NCI-H345 (cell line): ENCODE data around the gene ABHD13.
"Not testable (repeated sequence)": the region's sequence is repeated elsewhere in the genome, so short reads cannot be mapped to it uniquely, and the experiment has no call there.

Experiments
- DNase-seq: peaks from one replicate; lab custom pipeline; 2025; lab: John Stamatoyannopoulos, UW

Gene ABHD13

DNA sequence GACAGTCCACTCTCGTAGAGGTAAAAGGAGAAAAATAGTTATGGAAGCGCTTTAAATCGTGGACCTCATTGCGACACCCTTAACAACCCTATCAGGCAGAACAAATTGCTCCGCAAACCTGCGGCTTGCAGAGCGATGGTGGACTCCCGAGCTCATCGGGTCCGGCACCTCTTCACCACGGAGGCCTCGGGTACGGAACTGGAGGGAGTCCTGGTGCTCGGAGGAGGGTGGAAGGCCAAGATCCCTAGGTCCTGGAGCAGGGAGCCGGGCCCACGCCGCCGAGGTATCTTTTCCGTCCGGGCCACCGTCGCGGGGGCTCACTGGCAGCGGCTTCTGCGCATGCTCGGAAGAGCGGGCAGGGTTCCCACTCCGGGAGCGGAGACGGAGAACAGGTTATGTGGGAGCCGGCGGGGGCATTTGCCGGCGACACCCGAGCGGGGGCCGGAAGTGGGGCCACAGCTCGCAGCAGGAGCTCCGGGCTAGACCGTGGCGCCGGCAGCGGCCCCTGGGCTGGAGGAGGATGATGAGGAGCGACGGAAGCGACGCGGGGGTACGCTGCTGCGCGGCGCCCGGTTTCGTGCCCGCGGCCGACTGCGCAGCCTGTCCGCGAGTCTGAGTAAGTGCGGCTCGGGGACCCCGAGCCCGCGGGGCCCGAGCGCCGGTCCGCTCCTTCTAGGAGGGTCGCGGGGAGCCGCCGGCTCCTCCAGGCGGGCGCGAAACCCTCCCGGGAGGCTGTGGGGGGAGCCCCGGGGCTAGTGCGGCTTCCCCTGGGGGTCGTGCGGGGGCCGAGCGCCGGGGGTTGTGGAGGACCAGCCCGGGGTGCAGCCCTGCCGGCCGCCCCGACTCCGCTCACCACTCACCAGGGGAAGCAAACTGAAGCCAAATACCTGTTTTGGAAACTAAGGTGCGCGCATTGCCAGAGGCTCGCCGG lies at the start of gene ABHD13:
ABHD13 (plus strand) TSS at position 349 of the 931 bp plus-strand sequence. CDS start 10,827 bp downstream, outside the sequence.
- DNase-seq, result peak; percentile 95

DNA sequence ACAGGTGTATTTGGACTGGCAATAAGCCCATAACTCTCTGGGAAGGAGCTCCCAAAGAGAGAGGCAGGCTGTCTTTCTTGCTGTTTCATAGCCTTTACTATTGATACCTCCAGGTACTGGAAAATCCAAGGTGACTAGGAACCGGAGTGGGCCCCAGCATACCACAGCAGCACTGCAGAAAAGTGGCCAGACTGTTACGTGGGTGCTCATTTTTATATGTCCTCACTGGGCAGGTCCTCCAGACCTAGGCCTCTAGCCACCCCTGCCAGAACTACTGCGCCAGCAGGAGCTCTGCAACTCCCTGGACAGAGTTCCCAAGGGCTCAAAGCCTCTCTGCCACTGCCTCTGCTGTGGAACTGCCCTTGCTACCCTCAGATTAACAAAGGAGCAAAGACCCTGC lies 49.3 kb upstream of the ABHD13 start:
- no peak for DNase-seq

DNA sequence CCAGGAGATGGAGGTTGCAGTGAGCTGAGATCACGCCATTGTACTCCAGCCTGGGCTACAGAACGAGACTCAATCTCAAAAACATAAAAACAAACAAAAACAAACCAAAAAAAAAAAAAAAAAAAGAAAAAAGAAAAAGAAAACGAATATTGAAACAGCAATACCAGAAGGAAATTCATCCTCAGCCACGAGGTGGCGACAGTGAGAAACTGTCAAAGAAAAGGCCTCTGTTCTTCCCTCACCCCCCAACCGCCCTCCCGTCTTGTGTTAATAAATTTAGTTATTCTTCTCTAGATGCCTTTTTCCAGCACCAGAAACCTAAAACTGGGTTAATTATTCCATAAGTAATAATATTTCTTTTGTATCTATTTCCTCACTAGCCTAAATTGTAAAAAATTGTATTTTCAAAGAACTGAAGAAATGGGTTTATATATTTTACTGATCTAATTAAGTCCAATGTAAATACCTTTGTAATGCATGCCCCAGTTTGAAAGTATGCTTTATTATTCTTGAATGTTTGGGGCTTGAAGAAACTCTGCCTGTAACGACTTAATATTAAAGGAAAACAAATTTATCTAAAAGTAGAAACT lies 41.4 kb upstream of the ABHD13 start:
- DNase-seq, result no peak

DNA sequence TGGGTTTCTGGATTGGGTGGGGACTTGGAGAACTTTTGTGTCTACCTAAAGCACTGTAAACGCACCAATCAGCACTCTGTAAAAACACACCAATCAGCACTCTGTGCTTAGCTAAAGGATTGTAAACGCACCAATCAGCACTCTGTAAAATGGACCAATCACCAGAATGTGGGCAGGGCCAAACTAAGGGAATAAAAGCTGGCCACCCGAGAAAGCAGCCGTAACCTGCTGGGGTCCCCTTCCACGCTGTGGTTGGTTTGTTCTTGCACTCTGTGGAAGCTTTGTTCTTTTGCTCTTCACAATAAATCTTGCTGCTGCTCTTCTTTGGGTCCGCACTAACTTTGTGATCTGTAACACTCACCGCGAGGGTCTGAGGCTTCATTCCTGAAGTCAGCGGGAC lies 40.1 kb upstream of the ABHD13 start:
- no peak for DNase-seq

DNA sequence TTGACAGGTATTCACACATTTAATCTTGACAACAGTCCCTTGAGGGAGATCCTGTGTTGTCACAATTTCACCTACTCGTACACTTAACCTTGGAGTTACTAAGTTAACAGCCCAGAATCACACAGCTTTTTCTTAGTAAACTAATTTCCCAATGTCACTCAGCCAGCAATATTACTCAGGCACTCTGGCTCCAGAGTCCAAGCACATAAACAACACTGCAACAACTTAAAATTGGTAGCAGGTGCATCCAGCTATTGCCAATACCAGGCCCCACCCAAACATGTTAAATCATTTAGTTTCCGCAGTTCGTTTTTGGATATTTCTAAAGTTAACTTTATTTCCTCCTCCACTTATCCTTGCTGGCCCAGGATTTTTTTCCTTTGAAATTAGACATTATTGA lies 35.5 kb upstream of the ABHD13 start:
- no peak for DNase-seq

DNA sequence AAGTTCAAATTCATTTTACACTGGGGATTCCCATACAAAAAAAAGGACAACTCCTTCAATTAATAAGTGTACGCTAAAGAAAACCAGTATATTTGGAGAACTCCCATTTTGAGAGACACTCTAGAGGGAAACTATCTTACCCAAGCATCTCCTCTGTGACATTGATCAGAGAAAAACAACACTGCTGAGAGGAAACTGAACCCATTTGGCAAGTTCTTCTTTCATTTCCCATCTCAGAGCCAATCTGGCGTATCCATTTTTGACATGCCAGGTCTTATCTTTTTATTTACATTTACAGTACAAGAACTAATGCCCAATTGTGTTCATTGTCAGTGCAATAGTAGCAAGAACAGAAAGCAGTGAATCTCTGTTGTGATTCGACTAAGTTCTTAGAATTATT lies 33.0 kb upstream of the ABHD13 start:
- no peak for DNase-seq

DNA sequence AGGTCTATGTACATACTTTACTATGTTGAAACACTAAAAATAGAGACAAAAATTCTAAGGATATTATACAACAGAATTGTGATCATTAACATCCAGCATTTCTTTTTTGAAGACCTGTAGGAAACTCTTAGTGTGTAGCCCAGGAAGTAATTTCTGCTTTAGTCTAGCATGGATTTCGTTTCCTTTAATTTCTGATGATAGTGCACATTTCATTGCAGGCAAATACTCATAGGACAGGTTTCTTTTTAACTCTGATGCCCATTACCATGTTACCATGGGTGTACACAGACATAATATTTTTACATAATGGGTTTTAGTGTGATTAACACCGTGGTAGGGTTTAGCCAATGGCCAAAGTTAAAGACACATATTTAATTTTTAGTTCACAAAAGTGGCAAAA lies 29.9 kb upstream of the ABHD13 start:
- no peak for DNase-seq

DNA sequence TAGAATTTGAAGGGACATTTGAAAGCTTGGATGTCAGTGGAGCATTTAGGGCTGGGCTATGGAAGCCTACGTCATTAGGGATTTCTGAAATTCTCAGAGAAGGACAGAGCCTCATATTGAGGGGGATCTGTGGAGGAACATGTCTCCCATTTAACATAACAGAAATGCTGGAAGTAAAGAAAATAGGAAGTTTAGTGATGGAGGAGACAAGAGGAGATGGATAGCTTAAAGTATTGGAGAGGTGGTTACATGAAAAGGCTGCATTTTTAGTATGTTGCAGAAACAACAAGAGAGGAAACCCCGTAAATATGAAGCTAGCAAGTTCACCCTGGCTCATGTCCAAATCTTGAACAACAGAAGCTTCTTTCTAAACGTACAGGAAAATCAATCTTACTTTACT lies 27.3 kb upstream of the ABHD13 start:
- no peak for DNase-seq

DNA sequence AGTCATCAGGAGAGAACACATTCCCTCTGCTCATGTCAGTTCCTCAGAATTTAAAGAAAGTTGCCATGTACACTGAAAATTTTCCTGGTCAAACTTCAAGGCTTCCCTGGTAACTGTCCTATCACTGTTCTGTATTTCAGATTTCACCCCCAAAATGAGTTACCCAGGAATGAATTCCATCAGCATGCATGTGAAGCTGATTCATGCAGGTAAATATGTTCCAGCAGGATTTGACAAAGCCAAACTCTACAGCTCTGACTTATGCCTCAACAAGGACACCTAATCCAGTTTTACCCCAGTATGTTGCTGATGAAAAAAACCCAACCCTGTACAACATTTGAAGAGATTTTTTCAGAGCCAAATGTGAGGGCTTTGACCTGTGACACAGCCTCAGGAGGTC lies 24.4 kb upstream of the ABHD13 start:
- no peak for DNase-seq

DNA sequence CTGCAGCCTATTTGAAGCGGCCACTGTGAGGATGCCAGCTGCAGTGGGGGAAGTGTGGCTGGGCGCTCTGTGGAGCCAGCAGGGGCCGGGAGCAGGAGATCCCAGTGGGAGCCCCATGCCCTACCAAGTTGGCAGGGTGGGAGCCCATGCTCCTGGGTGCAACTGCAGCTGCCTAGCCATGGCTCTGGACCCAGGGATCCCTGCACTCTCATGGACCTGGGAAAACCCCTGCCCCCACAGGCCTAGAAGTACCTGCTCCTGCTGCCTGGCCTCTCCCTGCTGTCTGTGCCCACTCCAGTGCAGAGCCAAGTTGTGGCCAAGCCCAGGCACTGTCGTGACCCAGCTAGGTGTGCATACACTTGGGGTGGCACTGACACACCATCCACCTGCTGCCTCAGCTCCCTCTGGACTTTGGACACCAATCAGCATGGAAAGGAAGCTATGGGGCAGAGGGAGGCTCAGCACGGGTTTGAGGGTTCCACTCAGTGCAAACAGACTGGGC lies 23.7 kb upstream of the ABHD13 start:
- DNase-seq, result no peak

DNA sequence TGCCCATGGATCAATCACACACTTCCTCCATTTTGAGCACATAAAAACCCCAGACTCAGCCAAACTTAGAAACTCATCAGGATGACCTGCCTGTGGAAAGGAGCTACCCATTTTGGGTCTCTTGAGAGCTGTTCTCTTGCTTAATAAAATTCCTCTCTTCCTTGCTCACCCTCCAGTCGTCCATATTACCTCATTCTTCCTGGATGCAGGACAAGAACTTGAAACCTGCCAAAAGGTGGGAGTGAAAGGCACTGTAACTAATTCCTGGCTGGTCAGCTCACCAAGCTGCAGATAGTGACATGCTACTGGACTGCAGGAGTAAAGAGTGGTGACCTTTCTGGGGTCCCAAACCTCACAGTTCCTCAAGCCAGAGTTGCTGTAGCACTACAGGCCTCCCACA lies 23.0 kb upstream of the ABHD13 start:
- no peak for DNase-seq

DNA sequence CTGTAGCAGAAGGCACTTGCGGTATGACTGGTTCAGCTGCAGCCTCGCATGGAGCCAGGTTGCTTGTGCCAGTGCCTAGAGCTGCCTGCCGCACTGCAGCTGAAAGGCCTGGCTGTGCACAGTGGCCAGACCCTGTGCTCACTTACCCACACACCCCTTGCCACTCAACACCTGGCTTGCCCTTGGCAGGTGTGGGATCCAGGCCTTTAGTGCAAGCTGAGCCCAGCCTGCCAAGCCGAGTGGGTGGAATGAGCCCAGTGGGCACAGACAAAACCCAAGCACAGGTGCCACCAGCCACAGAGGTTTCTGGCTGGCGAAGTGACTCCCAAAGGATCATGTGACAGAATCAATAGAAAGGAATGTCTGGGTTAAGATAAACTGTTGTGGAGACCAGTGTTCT lies 22.3 kb upstream of the ABHD13 start:
- DNase-seq, result no peak

DNA sequence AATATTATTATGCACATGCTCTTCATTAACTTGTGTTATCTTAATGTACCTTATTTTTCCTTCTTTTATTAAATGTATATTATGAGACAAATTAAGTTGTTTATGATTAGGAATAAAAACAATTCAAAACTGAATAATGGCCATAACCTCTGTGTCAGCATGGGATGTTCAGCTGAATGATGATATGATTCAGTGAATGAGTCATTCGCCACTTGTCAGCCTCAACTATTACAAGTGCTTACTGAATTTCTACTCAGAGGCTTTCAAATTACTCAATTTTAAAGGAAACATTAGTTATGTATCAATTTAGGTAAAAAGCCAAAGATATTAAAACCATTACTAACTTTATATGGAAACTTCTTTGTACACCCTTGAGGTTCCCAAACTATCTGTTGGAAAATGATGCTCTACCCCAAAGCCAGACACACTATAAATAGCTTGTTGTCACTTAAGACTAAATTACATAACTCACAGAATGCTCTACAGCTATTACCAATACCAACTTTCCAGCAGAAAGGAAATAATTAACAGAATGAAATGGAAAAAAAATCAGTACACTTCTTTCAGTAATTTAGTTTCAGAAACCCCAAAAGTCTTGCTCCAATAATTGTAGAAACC lies 17.3 kb upstream of the ABHD13 start:
- DNase-seq, result no peak

DNA sequence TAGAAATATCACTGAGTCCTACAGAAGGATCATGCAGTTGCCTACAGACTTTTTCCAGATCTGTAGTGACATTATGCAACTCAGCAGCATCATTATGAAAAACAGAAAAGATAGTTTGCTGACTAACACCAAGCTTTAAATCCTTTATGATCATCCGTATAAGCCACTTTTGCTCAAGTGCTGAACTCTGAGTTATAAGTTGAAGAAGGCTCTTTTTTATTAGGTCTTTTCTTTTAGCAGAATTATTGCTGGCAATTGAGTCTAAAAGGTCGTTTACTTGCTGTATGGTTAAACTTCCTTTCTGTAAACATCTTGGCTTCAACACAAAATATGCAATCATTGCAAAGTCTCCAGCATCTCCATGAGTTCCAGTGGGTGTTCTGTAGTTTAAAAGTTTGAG lies 7.6 kb upstream of the ABHD13 start:
- no peak for DNase-seq

DNA sequence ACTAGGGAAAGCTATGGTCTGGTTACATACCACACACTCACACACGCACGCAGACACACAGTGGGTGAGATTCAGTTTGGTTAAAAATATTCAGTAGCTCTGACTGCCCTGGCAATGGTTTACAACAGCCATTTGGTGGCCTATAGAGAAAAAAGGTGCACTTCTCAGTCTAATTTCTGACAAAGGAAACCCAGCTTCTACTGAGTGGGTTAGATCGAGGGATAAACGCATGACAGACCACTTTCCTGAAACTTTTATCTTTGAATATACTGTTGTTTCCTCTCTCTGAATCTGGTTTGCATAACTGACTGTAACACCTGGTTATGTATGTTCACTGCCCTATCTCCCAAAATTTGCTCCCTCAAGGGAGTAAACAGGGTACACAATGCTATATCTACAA lies 5.3 kb upstream of the ABHD13 start:
- no peak for DNase-seq

DNA sequence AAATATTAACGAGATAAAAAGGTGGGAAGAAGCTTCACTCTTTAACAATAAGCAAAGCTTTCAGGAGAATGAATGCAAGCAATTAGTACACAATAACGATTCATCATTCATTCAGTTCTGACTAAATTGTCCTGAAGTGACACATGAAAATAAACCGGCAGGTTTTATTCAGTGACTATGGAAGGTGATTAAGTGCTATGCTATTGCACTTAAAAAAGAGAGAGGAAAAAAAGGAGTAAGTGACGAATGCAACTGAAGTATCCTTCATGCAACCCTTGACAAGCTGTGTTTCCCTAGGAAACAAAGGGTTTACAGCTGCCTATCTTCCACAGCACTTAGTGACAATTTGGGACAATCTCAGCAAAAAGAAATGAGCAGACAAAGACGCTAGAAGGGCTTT lies 4.2 kb upstream of the ABHD13 start:
- DNase-seq, result peak; percentile 52

DNA sequence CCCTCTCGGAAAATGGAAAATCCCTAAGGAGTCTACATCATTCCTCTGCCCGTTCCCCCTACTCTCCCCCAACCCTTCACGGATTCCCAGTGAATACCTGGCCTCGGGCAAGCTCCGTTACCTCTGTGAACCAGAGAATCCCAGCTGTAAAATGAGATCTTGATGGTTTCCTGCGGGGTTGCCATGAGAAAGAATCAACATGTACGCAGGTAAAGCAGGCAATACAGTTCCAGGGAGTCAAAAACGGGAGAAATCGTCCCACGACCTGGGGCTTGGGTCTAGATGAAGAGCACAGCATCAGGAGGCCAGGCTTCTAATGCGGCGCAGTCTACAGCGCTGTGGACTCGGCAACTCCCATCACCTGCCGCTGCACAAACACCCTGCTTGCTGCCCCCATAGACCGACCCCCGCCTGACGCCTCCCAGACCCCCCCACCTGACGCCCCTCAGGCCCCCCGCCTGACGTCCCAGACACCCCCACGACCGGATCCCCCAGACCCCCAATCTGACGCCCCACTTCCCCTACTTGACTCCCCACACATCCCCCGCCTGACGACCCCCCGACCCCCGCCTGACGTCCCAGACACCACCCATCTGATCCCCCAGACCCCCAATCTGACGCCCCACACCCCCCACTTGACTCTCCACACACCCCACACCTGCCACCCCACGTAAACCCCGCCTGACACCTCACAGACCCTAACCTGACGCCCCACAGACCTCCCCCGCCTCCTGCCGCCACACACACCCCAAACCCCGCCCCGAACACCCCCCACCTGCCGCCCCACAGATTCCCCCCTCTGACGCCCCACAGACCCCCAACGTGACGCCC lies 3.5 kb upstream of the ABHD13 start:
- peak; percentile 64 for DNase-seq

DNA sequence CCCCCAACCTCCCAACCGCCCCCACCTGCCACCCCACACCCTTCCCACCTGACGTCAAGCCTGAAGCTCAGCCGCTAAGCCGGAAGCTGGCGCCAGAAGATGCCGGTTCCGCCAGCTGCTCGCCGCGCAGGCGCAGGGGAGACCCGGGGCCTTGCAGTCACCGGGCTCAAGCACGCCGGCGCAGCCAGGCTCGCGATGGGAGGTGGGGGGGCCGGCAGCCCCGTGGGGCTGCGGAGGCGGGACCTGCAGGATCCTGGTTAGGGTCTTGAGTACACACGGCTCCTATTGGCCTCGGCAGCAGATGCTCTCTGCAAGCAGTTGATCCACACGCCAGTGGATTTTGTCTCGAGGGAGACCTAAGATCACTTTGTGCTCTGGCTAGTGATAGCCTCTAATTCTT lies 2.8 kb upstream of the ABHD13 start, which contains the start of gene LIG4:
LIG4 (minus strand) TSS at position 101 of the 400 bp plus-strand sequence. CDS start 4,268 bp downstream, outside the sequence.
- peak; percentile 97 for DNase-seq

DNA sequence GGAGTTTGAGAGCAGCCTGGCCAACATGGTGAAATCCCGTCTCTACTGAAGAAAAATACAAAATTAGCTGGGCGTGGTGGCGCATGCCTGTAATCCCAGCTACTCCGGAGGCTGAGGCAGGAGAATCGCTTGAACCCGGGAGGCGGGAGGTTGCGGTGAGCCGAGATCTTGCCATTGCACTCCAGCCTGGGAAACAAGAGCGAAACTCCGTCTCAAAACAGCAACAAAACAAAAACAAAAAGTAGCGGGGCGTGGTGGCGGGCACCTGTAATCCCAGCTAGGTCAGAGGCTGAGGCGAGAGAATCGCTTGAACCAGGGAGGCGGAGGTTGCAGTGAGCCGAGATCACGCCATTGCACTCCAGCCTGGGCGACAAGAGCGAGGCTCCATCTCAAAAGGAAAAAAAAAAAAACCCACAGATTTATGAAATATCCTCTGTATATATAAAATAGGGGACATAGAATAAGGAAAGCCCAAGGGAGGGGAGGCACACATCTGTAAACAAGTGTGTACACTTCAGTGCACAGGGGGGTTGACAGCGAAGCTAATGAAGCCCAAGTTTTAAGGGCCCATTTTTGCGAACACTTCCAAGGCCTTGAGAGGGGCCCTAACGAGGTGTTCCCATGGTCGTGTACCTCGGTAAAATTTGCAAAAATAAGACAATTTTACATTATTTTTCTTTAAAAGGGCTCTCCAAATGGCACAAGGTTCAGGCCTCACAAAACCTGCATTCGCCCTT lies 717 bp upstream of the ABHD13 start:
- DNase-seq, result not testable (repeated sequence)

DNA sequence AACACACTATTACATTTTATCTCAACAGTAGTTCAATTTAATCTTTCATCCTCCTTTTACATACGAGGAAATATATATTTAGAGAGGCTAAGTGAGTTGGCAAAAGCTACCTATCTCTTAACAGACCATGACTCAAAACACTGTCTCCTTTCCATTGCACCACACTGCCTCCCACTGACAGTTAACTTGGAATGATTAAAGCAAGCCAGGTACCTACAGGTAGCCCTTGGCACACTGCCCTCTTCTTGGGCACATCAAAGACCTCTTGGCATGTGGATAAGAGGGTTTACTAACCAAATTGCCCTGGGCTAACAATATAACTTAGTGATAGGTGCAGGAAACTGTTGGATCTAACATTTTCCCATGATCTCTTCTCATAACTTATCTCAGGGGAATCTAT lies 1.8 kb downstream of the ABHD13 start:
- no peak for DNase-seq
